Caco-2 (cell line): ENCODE data around the gene SYT14. TPM values are rescaled to one million over a fixed set of nuclear protein-coding genes. Genes with fewer than 3 reads are reported as not detected.

Source experiments
- BruUV-seq: library from RNA; stranded (reverse); fragments of 400-500 nt; replicated peaks from 2 replicates; lab custom pipeline; 2021; lab: Mats Ljungman, UMichigan
- CTCF ChIA-PET: fragments of 300-600 bp; sonication (Branson Sonifier 250); formaldehyde crosslinking; loops from one replicate; lab custom pipeline; 2022; ENCODE audit warnings: antibody characterized with exemption; lab: Charles Lee
- POLR2A ChIA-PET: fragments of 300-600 bp; sonication (Branson Sonifier 250); formaldehyde crosslinking; loops from one replicate; lab custom pipeline; 2022; ENCODE audit warnings: antibody characterized with exemption; lab: Charles Lee
- DNase-seq, 2 experiments: peaks; one replicate each; pipeline versions ENCODE4 v3.0.0 to v3.0.0-alpha.2; 2020 to 2022
- H3K27me3 ChIP-seq: replicated peaks from 2 replicates; pipeline ENCODE4 v1.6.0; 2011; ENCODE audit warnings: low read length; ENCODE audit not compliant: control insufficient read depth, insufficient read depth
- H3K36me3 ChIP-seq: 2 replicates; pipeline ENCODE4 v1.5.1; 2011; ENCODE audit warnings: low read length; ENCODE audit not compliant: control insufficient read depth, insufficient read depth
- H3K4me1 ChIP-seq: fragments of 250-450 bp; sonication (Bioruptor Pico); 2 replicates; pipeline ENCODE4 v1.5.1; 2020; ENCODE audit warnings: mild to moderate bottlenecking
- H3K4me3 ChIP-seq: 2 replicates; pipeline ENCODE4 v1.5.1; 2011; ENCODE audit warnings: low read depth, mild to moderate bottlenecking, control low read depth, low read length
- H3K9me3 ChIP-seq: fragments of 250-450 bp; sonication (Bioruptor Pico); 2 replicates; pipeline ENCODE4 v1.5.1; 2020; ENCODE audit warnings: mild to moderate bottlenecking, moderate library complexity
- H3K27ac Mint-ChIP-seq: one replicate; pipeline ENCODE4 v1.8.0; 2022; ENCODE audit warnings: mixed read lengths; ENCODE audit not compliant: unreplicated experiment
- H3K27me3 Mint-ChIP-seq: one replicate; pipeline ENCODE4 v1.8.0; 2022; ENCODE audit warnings: mixed read lengths; ENCODE audit not compliant: insufficient read depth, unreplicated experiment
- H3K36me3 Mint-ChIP-seq: one replicate; pipeline ENCODE4 v1.8.0; 2022; ENCODE audit warnings: mild to moderate bottlenecking, mixed read lengths; ENCODE audit not compliant: insufficient read depth, unreplicated experiment
- H3K4me1 Mint-ChIP-seq: one replicate; pipeline ENCODE4 v1.8.0; 2022; ENCODE audit warnings: low read depth, mixed read lengths; ENCODE audit not compliant: unreplicated experiment
- H3K4me3 Mint-ChIP-seq: one replicate; pipeline ENCODE4 v1.8.0; 2022; ENCODE audit warnings: mild to moderate bottlenecking, moderate library complexity, mixed read lengths; ENCODE audit not compliant: unreplicated experiment
- H3K9me3 Mint-ChIP-seq: one replicate; pipeline ENCODE4 v1.8.0; 2022; ENCODE audit warnings: mixed read lengths; ENCODE audit not compliant: unreplicated experiment
- CTCF ChIP-seq, 2 experiments: fragments of 200-600 bp in 1 of 2; IDR thresholded peaks; 1 replicate in 1 of 2; 2 replicates in 1 of 2; pipeline versions ENCODE4 v1.5.1 to v1.8.0; 2011 to 2022; ENCODE audit warnings: antibody characterized with exemption in 1 of 2, control low read depth in 1 of 2, inconsistent platforms in 1 of 2, low read depth in 1 of 2, low read length in 1 of 2, mild to moderate bottlenecking in 1 of 2, moderate library complexity in 1 of 2; ENCODE audit not compliant: insufficient read depth in 1 of 2, severe bottlenecking in 1 of 2, unreplicated experiment in 1 of 2
- intact Hi-C: fragments of 100-400 bp; cut with micrococcal nuclease; formaldehyde crosslinking; loops from one replicate; pipeline ENCODE4 v1.10.0; 2022; ENCODE audit not compliant: unreplicated experiment
- total RNA-seq: library from RNA; stranded (reverse); gene quantifications from 2 replicates; pipeline ENCODE4 v1.2.3, GENCODE V29; 2022

Gene SYT14
- total RNA-seq, 1 experiment from 2014 or later: 0.18 TPM

DNA sequence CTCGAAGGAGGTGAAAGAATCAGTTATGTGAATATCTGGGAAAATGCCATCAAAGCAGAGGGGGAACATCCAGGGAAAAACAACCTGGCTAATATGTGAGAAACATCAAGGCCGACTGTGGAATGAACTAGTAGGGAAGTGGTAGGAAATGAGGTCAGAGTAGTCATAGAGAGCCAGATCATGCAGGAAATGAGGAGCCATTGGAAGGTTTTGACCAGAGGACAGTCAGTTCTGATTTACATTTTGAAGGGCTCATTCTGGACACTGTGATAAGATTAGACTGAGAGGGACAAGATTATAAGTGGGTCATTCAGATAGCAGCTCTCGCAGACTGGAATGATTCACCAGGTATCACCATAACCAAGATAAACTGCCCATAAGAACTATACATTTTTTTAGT, 63.7 kb downstream of the SYT14 start:
- H3K36me3 ChIP-seq: no peaks in the 10 kb centered on the region
- BruUV-seq: no TSS peak
- Mint-ChIP-seq H3K27me3 (peaks cover 12% of the 10 kb centered on the region), H3K4me1 (no peaks in the 10 kb centered on the region), H3K9me3 (no peaks in the 10 kb centered on the region), H3K4me3 (no peak overlapping the region), H3K36me3 (no peaks in the 10 kb centered on the region), H3K27ac (no peak overlapping the region)
- no peak for TF ChIP-seq CTCF (IDR thresholded peaks at IDR 0.05; ENCODE audit: insufficient read depth in 1 of 2, low read depth in 1 of 2, low read length in 1 of 2, severe bottlenecking in 1 of 2, unreplicated experiment in 1 of 2)
- intact Hi-C loops: no loop called here
- no peaks in the 10 kb centered on the region for H3K27me3 ChIP-seq
- H3K9me3 ChIP-seq: no peaks in the 10 kb centered on the region
- ChIA-PET POLR2A (no interaction called here), CTCF (no interaction called here)
- H3K4me1 ChIP-seq: no peaks in the 10 kb centered on the region; the same call in 1 of the 2 replicates
- no peak for DNase-seq
- no peak overlapping the region for H3K4me3 ChIP-seq

DNA sequence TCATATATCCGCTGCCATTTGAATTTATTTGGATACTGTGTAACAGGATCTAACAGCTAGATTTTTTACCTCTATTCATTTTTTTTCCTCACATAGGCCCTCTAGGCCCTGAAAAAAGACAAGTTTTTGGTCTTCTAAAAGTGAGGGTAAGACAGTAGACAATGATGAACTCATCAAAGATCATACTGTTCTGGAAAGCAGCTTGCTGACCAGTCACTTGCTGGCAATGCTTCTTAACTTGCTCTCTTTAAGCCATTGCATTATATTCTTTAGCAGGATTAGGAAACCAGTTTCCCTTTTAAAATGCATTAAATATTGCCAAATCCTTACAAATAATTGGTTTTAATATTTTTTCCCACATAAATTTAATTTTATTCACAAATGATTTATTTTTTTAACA, 65.5 kb downstream of the SYT14 start:
- ChIA-PET CTCF (no interaction called here), POLR2A (no interaction called here)
- no peaks in the 10 kb centered on the region for H3K36me3 ChIP-seq
- intact Hi-C loops: no loop called here
- no TSS peak for BruUV-seq
- no peaks in the 10 kb centered on the region for H3K27me3 ChIP-seq
- H3K9me3 Mint-ChIP-seq: no peaks in the 10 kb centered on the region
- no peaks in the 10 kb centered on the region for H3K9me3 ChIP-seq
- DNase-seq: no peak
- TF ChIP-seq CTCF (IDR thresholded peaks at IDR 0.05; ENCODE audit: insufficient read depth in 1 of 2, low read depth in 1 of 2, low read length in 1 of 2, severe bottlenecking in 1 of 2, unreplicated experiment in 1 of 2): no peak
- H3K4me1 ChIP-seq: no peaks in the 10 kb centered on the region; the same call in 1 of the 2 replicates
- H3K4me3 Mint-ChIP-seq: no peak overlapping the region
- H3K27ac Mint-ChIP-seq: no peak overlapping the region
- H3K27me3 Mint-ChIP-seq: peaks cover 3% of the 10 kb centered on the region
- H3K36me3 Mint-ChIP-seq: no peaks in the 10 kb centered on the region
- no peaks in the 10 kb centered on the region for H3K4me1 Mint-ChIP-seq
- H3K4me3 ChIP-seq: no peak overlapping the region

GRCh38 chr1:210010161-210010560, 72.1 kb downstream of the SYT14 start:
- DNase-seq: no peak
- no TSS peak for BruUV-seq

More at GRCh38 chr1:210010161-210010560, 72.1 kb downstream of the SYT14 start:
- H3K4me1 ChIP-seq: no peaks in the 10 kb centered on the region
- no peaks in the 10 kb centered on the region for H3K27me3 ChIP-seq
- H3K4me3 ChIP-seq: no peak overlapping the region
- H3K36me3 ChIP-seq: no peaks in the 10 kb centered on the region
- H3K4me1 Mint-ChIP-seq: no peaks in the 10 kb centered on the region
- no peak for TF ChIP-seq CTCF (IDR thresholded peaks at IDR 0.05; ENCODE audit: insufficient read depth in 1 of 2, low read depth in 1 of 2, low read length in 1 of 2, severe bottlenecking in 1 of 2, unreplicated experiment in 1 of 2)
- H3K27ac Mint-ChIP-seq: no peak overlapping the region
- no peaks in the 10 kb centered on the region for H3K9me3 Mint-ChIP-seq
- POLR2A ChIA-PET: no interaction called here
- intact Hi-C loops: no loop called here
- CTCF ChIA-PET: no interaction called here
- no peaks in the 10 kb centered on the region for H3K27me3 Mint-ChIP-seq
- H3K36me3 Mint-ChIP-seq: no peaks in the 10 kb centered on the region
- no peak overlapping the region for H3K4me3 Mint-ChIP-seq
- no peaks in the 10 kb centered on the region for H3K9me3 ChIP-seq
